Airway epithelial cell (primary cell): ENCODE data around the gene KBTBD13. TPM values are rescaled to one million over a fixed set of nuclear protein-coding genes. Genes with fewer than 3 reads are reported as not detected.

Experiments used
- total RNA-seq: library from RNA; depleted of rRNA; stranded (reverse); fragments of >200 nt; gene quantifications from 2 replicates; pipeline ENCODE4 v1.2.3, GENCODE V29; 2015

The KBTBD13 gene
- not detected in 2 replicates for total RNA-seq

DNA sequence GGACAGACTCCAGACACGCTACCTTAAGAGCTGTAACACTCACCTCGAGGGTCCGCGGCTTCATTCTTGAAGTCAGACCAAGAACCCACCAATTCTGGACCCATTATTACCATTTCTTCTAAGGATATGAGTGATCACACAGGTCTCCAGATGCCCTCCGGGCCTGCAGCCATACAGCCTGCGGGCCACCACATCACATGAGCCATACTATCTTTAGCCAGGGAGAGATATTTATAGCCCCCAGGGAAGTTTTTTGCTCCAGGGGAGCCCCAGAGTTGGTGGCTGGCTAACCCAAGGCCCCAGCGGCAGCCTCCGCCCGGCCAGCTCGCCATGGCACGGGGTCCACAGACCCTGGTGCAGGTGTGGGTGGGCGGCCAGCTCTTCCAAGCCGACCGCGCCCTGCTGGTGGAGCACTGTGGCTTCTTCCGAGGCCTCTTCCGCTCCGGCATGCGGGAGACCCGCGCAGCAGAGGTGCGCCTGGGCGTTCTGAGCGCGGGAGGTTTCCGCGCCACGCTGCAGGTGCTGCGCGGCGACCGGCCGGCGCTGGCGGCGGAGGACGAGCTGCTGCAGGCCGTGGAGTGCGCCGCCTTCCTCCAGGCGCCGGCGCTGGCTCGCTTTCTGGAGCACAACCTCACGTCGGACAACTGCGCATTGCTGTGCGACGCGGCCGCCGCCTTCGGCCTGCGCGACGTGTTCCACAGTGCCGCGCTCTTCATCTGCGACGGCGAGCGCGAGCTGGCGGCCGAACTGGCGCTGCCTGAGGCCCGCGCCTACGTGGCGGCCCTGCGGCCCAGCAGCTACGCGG is at the start of gene KBTBD13:
TSS of gene KBTBD13 (plus strand) at position 261 of the 805 bp plus-strand sequence. CDS start at position 331, 70 bp downstream.

GRCh38 chr15:65028921-65029735 is 47.4 kb upstream of the KBTBD13 start, which contains the start of gene MTFMT:
Gene MTFMT, minus strand, starts transcription at chr15:65029639. Its CDS starts 26 bp downstream, at chr15:65029613.

GRCh38 chr15:65044724-65045481 is 31.6 kb upstream of the KBTBD13 start, which contains the start of gene SLC51B:
Gene SLC51B, plus strand, starts transcription at chr15:65045387. Its CDS starts 4,618 bp downstream, at chr15:65050005.

DNA sequence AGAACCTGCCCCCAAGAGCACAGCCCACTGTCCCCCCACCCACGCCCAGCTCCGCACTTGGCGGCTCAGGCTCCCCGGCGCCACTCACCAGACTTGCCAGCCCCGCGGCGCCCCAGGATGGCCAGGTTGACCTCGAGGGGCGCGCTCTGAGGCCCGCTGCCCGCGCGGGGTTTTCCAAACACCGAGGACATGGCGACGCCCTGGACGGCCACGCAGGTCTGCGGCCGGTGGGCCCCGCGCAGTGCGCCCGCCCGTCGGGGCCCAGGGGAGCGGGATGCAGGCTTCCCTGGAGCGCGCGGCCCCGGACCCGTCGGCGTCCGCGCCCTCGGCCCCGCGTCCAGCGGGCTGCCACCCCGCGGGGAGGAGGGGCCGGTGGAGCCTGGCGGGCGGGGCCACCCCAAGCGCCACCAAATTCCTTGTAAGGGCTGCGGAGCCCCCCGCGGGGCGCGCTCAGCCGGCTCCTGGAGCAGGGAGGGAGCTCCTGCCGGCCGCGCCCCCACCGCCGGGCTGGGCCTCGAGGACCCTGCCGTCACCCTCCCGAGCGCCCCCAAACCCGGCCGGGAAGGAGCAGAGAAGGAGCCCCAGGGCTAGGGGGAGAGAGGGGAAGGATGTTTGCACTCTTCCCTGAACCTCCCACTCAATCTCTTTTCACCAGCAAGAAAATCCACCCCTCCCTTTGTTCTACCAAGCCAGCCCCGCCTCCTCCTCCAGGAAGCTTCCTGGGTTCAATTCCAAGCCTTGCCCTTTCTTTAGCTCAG is 8.7 kb upstream of the KBTBD13 start, which contains the start of gene RASL12:
TSS of gene RASL12 (minus strand) at position 347 of the 758 bp plus-strand sequence. CDS start at position 191, 156 bp downstream.

DNA sequence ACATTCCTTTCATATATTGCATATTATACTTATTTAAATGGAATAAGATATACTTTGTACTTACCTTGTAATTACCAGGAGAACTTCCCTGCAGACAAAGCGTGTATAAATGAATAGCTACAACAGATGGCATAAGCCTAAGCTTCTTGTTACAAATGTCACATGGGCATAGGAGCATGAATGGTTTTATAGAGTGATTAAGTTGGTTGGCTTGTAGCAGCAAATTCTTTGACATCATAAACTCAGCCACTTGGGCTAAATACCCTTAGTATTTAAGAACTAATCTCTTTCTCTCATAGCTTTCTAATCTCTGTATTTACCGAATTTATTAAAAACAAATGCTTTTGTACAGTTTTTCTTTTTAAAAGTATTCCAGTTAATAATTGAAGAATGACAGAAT is 38.5 kb downstream of the KBTBD13 start, which contains the start of gene UBAP1L:
TSS of gene UBAP1L (minus strand) at position 115 of the 400 bp plus-strand sequence. CDS start 8,985 bp downstream, outside the sequence.

Other genes starting within 250 kb of the KBTBD13 start
- 3.3 and 6.1 TPM in 2 replicates for gene PLEKHO2, start 234.8 kb upstream of the KBTBD13 start, total RNA-seq
- 1.4 and 1.6 TPM in 2 replicates for gene ANKDD1A, start 164.8 kb upstream of the KBTBD13 start, total RNA-seq
- 73.0 and 91.5 TPM in 2 replicates for gene SPG21, start 86.8 kb upstream of the KBTBD13 start, total RNA-seq
- gene MTFMT, start 47.1 kb upstream of the KBTBD13 start, total RNA-seq = 22.5 and 35.4 TPM in 2 replicates
- gene SLC51B, start 31.4 kb upstream of the KBTBD13 start, total RNA-seq = not detected in 2 replicates
- not detected in 2 replicates for gene RASL12, start 8.8 kb upstream of the KBTBD13 start, total RNA-seq
- gene UBAP1L, start 38.5 kb downstream of the KBTBD13 start, total RNA-seq = under 0.01 and 0.35 TPM in 2 replicates
- gene PDCD7, start 57.1 kb downstream of the KBTBD13 start, total RNA-seq = 23.2 and 25.7 TPM in 2 replicates
- 26.0 and 43.5 TPM in 2 replicates for gene CLPX, start 108.6 kb downstream of the KBTBD13 start, total RNA-seq
- gene CILP, start 134.7 kb downstream of the KBTBD13 start, total RNA-seq = 0.28 and 0.49 TPM in 2 replicates
- 3.0 and 4.6 TPM in 2 replicates for gene PARP16, start 210.1 kb downstream of the KBTBD13 start, total RNA-seq
- not detected in 2 replicates for gene RNU5A-1, start 219.3 kb downstream of the KBTBD13 start, total RNA-seq
- not detected in 2 replicates for gene RNU5B-1, start 227.9 kb downstream of the KBTBD13 start, total RNA-seq